Omental fat pad (tissue), 4 donors: Measurements from ENCODE around the gene KLHL28. TPM values are rescaled to one million over a fixed set of nuclear protein-coding genes. Genes with fewer than 3 reads are reported as not detected.

Source experiments
- ATAC-seq: fragments of 150-250 bp; one replicate; pipeline ENCODE4 v1.9.1; 2016; ENCODE audit warnings: mild to moderate bottlenecking, moderate library complexity; ENCODE audit not compliant: low FRiP score
- DNase-seq: peaks from one replicate; pipeline ENCODE4 v3.0.0-alpha.2; 2019; ENCODE audit warnings: low spot score
- total RNA-seq, 4 donors: library from RNA; depleted of rRNA; stranded (reverse); fragments of >200 nt; gene quantifications; one replicate each; pipeline ENCODE4 v1.1.0, GENCODE V29; 2016
- TF ChIP-seq, protein P1 (sequence below), 3 donors: fragments of 450-650 bp; IDR thresholded peaks; one replicate each; pipeline ENCODE4 v1.5.1; 2016 to 2017; ENCODE audit warnings: antibody characterized with exemption in 3 of 3, mild to moderate bottlenecking in 3 of 3, moderate library complexity in 2 of 3

The KLHL28 gene
- total RNA-seq, 4 donors from 2014 or later, result 7.9 to 11.5 (median 10.2) TPM

DNA sequence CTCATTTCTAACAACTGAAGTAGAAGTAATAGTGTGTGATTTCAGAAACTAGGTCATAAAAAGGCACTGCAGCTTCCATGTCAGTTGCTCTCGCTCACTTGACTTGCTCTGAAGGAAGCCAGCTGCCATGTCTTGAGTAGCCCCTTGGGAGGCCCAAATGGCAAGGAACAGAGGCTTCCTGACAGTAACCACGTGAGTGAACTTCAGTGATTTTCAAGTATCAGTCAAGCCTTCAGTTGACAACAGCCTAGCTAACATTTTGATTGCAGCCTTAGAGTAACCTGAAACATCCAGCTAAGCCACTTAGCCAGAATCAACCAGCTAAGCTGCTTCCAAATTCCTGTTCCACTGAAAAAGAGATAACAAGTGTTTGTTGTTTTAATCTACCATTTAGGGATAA, 26.9 kb upstream of the KLHL28 start:
- DNase-seq (no peak), ATAC-seq (no peak)
- TF ChIP-seq, protein P1, sequence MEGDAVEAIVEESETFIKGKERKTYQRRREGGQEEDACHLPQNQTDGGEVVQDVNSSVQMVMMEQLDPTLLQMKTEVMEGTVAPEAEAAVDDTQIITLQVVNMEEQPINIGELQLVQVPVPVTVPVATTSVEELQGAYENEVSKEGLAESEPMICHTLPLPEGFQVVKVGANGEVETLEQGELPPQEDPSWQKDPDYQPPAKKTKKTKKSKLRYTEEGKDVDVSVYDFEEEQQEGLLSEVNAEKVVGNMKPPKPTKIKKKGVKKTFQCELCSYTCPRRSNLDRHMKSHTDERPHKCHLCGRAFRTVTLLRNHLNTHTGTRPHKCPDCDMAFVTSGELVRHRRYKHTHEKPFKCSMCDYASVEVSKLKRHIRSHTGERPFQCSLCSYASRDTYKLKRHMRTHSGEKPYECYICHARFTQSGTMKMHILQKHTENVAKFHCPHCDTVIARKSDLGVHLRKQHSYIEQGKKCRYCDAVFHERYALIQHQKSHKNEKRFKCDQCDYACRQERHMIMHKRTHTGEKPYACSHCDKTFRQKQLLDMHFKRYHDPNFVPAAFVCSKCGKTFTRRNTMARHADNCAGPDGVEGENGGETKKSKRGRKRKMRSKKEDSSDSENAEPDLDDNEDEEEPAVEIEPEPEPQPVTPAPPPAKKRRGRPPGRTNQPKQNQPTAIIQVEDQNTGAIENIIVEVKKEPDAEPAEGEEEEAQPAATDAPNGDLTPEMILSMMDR (IDR thresholded peaks at IDR 0.05), result no peak

DNA sequence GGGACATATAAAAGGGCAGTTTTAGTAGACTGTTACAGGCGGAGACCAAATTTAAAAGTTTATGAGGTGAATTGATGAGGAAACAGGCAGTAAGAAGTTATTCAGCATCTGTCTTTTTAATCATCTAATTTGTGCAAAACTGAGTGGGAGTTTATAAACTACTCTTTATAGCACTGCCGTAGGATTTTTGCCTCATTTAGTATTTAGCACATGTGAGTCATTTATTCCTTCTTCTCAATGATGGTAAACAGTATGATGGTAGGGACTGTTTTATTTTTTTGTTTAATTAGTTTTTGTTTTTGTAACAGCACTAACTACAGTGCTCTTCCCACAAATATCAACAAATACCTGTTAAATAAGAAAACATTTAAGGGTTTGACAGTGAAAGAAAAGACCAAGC, 20.8 kb upstream of the KLHL28 start:
- DNase-seq, result no peak
- TF ChIP-seq, protein P1 (IDR thresholded peaks at IDR 0.05), result no peak
- no peak for ATAC-seq

DNA sequence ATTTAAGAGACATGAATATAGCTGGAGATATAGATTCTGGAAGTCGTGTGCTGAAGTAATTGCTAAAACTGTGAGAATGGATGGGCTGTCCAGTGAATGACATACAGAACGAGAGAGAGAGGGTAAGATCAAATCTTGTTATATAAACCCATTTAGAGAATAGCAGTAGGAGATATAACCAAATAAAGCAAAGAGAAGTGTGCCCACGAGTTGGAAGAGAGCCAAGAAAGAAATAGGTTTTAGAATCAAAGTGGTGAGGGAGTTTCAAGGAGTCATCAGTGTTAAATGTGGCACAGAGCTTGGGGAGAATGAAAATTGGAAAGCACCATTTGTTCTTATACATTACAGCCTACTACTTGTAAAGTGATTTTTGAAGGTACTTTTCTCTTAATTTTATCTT, 19.5 kb upstream of the KLHL28 start:
- ATAC-seq (no peak), DNase-seq (no peak)
- TF ChIP-seq, protein P1 (IDR thresholded peaks at IDR 0.05), result no peak

DNA sequence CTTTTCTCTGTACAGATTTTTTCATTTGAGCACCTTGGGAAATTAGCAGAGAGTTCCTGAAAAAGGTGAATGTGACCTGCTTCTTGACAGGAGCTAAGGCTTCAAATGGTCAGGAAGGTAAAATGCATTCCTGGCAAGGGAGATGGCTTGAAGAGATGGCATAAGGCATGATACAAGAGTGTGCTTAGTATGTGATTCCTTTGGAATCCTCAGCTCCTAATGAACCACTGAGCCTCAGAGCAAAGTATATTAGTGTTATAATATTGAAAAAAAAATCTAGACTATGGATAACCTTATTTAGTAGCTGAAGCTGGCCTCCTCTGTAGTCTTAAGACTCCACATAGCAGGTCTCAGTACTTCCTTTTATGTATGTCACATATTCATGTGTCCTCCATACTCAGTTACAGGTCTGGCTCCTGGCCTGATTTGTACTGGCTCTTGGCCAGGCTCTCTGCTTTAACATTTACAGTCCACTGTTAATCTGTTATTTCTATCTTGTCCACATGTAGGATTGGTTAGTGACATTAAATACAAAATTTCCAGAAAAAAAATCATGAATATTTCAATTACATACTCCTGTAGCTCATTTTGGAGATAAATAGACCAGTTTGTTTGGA, 18.1 kb upstream of the KLHL28 start:
- TF ChIP-seq, protein P1 (IDR thresholded peaks at IDR 0.05), result no peak
- ATAC-seq (no peak), DNase-seq (no peak)

DNA sequence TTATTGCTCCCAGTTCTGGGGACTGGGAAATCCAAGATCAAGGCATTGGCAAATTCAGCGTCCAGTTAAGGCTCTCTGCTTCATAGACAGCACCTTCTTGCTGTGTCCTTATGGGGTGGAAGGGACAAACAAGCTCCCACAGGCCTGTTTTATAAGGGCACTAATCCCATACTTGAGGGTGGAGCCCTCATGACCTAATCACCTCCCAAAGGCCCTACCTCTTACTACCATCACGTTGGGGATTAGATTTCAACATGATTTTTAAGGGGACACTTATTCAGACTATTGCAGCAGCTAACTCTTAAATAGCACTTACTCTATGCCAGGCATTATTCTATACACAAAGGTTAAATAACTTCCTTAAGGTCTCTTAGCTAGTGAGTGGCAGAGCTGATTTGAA, 17.5 kb upstream of the KLHL28 start:
- DNase-seq (no peak), ATAC-seq (no peak)
- TF ChIP-seq, protein P1 (IDR thresholded peaks at IDR 0.05), result no peak

DNA sequence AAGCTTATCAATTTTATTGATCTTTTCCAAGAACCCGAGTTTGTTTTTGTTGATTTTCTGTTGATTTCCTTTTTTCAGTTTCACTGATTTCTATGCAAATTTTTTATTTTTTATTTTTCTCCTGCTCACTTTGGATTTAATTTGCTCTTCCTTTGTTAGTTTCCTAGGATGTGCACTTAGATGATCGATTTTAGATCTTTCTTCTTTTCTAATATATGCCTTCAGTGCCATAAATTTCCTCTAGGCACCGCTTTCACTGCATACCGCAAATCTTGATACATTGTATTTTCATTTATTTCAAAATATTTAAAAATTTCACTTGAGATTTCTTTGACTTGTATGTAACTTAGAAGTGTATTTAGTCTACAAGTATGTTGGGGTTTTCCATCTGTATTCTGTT, 9.7 kb upstream of the KLHL28 start:
- TF ChIP-seq, protein P1 (IDR thresholded peaks at IDR 0.05), result no peak
- no peak for ATAC-seq
- DNase-seq, result no peak

DNA sequence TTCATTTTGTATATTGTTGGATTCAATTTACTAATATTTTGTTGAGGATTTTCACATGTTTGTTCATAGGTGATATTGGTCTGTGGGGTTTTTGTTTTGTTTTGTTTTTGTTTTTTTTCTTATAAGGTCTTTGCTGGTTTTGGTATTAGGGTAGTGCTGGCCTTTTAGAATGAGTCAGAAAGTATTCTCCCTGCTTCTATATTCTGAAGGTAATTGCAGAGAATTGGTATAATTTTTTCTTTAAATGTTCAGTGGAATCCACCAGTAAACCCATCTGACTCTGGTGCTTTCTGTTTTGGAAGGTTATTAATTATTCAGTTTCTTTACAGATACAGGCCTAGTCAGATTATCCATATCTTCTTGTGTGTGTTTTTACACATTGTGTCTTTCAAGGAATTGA, 9.2 kb upstream of the KLHL28 start:
- no peak for ATAC-seq
- TF ChIP-seq, protein P1 (IDR thresholded peaks at IDR 0.05), result no peak
- no peak for DNase-seq
